ENCODE measurements around the gene OR8D1. TPM values are rescaled to one million over a fixed set of nuclear protein-coding genes. Genes with fewer than 3 reads are reported as not detected.
A peak's percentile ranks its signal among the peaks of the same experiment; 100 is the strongest.
"Not testable (repeated sequence)": the region's sequence is repeated elsewhere in the genome, so short reads cannot be mapped to it uniquely, and the experiment has no call there.

OR8D1 gene
- total RNA-seq, 1 experiment from 2014 or later = not detected

- H3K27me3 Mint-ChIP-seq (ENCODE audit: insufficient read depth, unreplicated experiment) = no peaks in the 10 kb centered on the region
- H3K4me3 Mint-ChIP-seq (ENCODE audit: unreplicated experiment) = no peak overlapping the region
- CTCF ChIA-PET = interaction anchor here (1.0 to 1.8 kb wide), 3 partner anchors 203 to 208 kb away, joined by 3 to 5 read pairs (median 4); no protein-coding TSS in a partner anchor
- peak; percentile 12 for DNase-seq (ENCODE audit: unreplicated experiment)
- BruUV-seq (replicated peaks) = no TSS peak
- no peak overlapping the region for H3K27ac Mint-ChIP-seq (ENCODE audit: low read depth, unreplicated experiment)
- POLR2A ChIA-PET = no interaction called here
- H3K36me3 Mint-ChIP-seq (ENCODE audit: insufficient read depth, unreplicated experiment) = no peaks in the 10 kb centered on the region
- intact Hi-C loops (cut with micrococcal nuclease) = loop anchor here (1.0 kb wide), 1 partner anchor 207 kb away; no protein-coding TSS in a partner anchor
- no peak for TF ChIP-seq CTCF (IDR thresholded peaks at IDR 0.05; ENCODE audit: unreplicated experiment)
- H3K4me1 Mint-ChIP-seq (ENCODE audit: insufficient read depth, unreplicated experiment) = no peaks in the 10 kb centered on the region
- peaks cover 16% of the 10 kb centered on the region for H3K9me3 Mint-ChIP-seq (ENCODE audit: unreplicated experiment)
Measured at GRCh38 chr11:124277804-124278203, 35.9 kb downstream of the OR8D1 start.

- CTCF ChIA-PET = interaction anchor here (1.0 to 1.8 kb wide), 2 partner anchors 202 to 206 kb away, joined by 4 to 5 read pairs; no protein-coding TSS in a partner anchor
- H3K36me3 Mint-ChIP-seq (ENCODE audit: insufficient read depth, unreplicated experiment) = no peaks in the 10 kb centered on the region
- no peak overlapping the region for H3K4me3 Mint-ChIP-seq (ENCODE audit: unreplicated experiment)
- BruUV-seq (replicated peaks) = no TSS peak
- intact Hi-C loops (cut with micrococcal nuclease) = no loop called here
- no peak for TF ChIP-seq CTCF (IDR thresholded peaks at IDR 0.05; ENCODE audit: unreplicated experiment)
- no peak for DNase-seq (ENCODE audit: unreplicated experiment)
- H3K9me3 Mint-ChIP-seq (ENCODE audit: unreplicated experiment) = peaks cover 16% of the 10 kb centered on the region
- H3K27me3 Mint-ChIP-seq (ENCODE audit: insufficient read depth, unreplicated experiment) = peaks cover 2% of the 10 kb centered on the region
- POLR2A ChIA-PET = interaction anchor here (0.5 kb wide), 1 partner anchor 45 kb away, joined by 3 read pairs; no protein-coding TSS in a partner anchor
- H3K27ac Mint-ChIP-seq (ENCODE audit: low read depth, unreplicated experiment) = no peak overlapping the region
- H3K4me1 Mint-ChIP-seq (ENCODE audit: insufficient read depth, unreplicated experiment) = no peaks in the 10 kb centered on the region
Measured at GRCh38 chr11:124277207-124277606, 36.5 kb downstream of the OR8D1 start.

GRCh38 chr11:124276081-124276480 is 37.7 kb downstream of the OR8D1 start:
- H3K4me3 Mint-ChIP-seq (ENCODE audit: unreplicated experiment) = no peak overlapping the region
- intact Hi-C loops (cut with micrococcal nuclease) = no loop called here
- H3K36me3 Mint-ChIP-seq (ENCODE audit: insufficient read depth, unreplicated experiment) = no peaks in the 10 kb centered on the region
- POLR2A ChIA-PET = no interaction called here
- H3K9me3 Mint-ChIP-seq (ENCODE audit: unreplicated experiment) = peaks cover 8% of the 10 kb centered on the region
- no peaks in the 10 kb centered on the region for H3K4me1 Mint-ChIP-seq (ENCODE audit: insufficient read depth, unreplicated experiment)
- CTCF ChIA-PET = interaction anchor here (0.6 to 0.9 kb wide), 2 partner anchors 82 to 718 kb away, joined by 3 to 4 read pairs; no protein-coding TSS in a partner anchor
- H3K27me3 Mint-ChIP-seq (ENCODE audit: insufficient read depth, unreplicated experiment) = peaks cover 13% of the 10 kb centered on the region
- no peak overlapping the region for H3K27ac Mint-ChIP-seq (ENCODE audit: low read depth, unreplicated experiment)
- no peak for TF ChIP-seq CTCF (IDR thresholded peaks at IDR 0.05; ENCODE audit: unreplicated experiment)
- no TSS peak for BruUV-seq (replicated peaks)
- DNase-seq (ENCODE audit: unreplicated experiment) = no peak

- no peaks in the 10 kb centered on the region for H3K36me3 Mint-ChIP-seq (ENCODE audit: insufficient read depth, unreplicated experiment)
- no peak for TF ChIP-seq CTCF (IDR thresholded peaks at IDR 0.05; ENCODE audit: unreplicated experiment)
- intact Hi-C loops (cut with micrococcal nuclease) = no loop called here
- no peaks in the 10 kb centered on the region for H3K4me1 Mint-ChIP-seq (ENCODE audit: insufficient read depth, unreplicated experiment)
- ChIA-PET CTCF (no interaction called here), POLR2A (no interaction called here)
- H3K27me3 Mint-ChIP-seq (ENCODE audit: insufficient read depth, unreplicated experiment) = peaks cover 34% of the 10 kb centered on the region
- no peak overlapping the region for H3K27ac Mint-ChIP-seq (ENCODE audit: low read depth, unreplicated experiment)
- BruUV-seq (replicated peaks) = no TSS peak
- DNase-seq (ENCODE audit: unreplicated experiment) = no peak
- H3K9me3 Mint-ChIP-seq (ENCODE audit: unreplicated experiment) = no peaks in the 10 kb centered on the region
- no peak overlapping the region for H3K4me3 Mint-ChIP-seq (ENCODE audit: unreplicated experiment)
Measured at GRCh38 chr11:124274000-124274399, 39.7 kb downstream of the OR8D1 start.

- H3K27ac Mint-ChIP-seq (ENCODE audit: low read depth, unreplicated experiment); H3K9me3 Mint-ChIP-seq (ENCODE audit: unreplicated experiment); DNase-seq (ENCODE audit: unreplicated experiment); H3K4me1 Mint-ChIP-seq (ENCODE audit: insufficient read depth, unreplicated experiment); intact Hi-C loops (cut with micrococcal nuclease); H3K36me3 Mint-ChIP-seq (ENCODE audit: insufficient read depth, unreplicated experiment); H3K4me3 Mint-ChIP-seq (ENCODE audit: unreplicated experiment); BruUV-seq (replicated peaks); CTCF ChIA-PET; POLR2A ChIA-PET: not testable (repeated sequence)
- peaks cover 60% of the 10 kb centered on the region for H3K27me3 Mint-ChIP-seq (ENCODE audit: insufficient read depth, unreplicated experiment)
Measured at GRCh38 chr11:124270886-124271285, 42.9 kb downstream of the OR8D1 start.

GRCh38 chr11:124265041-124265440 is 48.7 kb downstream of the OR8D1 start:
- CTCF ChIA-PET; H3K4me3 Mint-ChIP-seq (ENCODE audit: unreplicated experiment); DNase-seq (ENCODE audit: unreplicated experiment); intact Hi-C loops (cut with micrococcal nuclease); H3K36me3 Mint-ChIP-seq (ENCODE audit: insufficient read depth, unreplicated experiment); H3K27ac Mint-ChIP-seq (ENCODE audit: low read depth, unreplicated experiment); BruUV-seq (replicated peaks); H3K9me3 Mint-ChIP-seq (ENCODE audit: unreplicated experiment); H3K4me1 Mint-ChIP-seq (ENCODE audit: insufficient read depth, unreplicated experiment); POLR2A ChIA-PET: not testable (repeated sequence)
- H3K27me3 Mint-ChIP-seq (ENCODE audit: insufficient read depth, unreplicated experiment) = peaks cover 85% of the 10 kb centered on the region

All from MCF 10A (cell line).